MM.1S (cell line): ENCODE results near the gene KRT35.

Experiments used
- DNase-seq: peaks from one replicate; pipeline ENCODE4 v3.0.0-alpha.2; 2015
- H2AFZ ChIP-seq: fragments of 300-600 bp; sonication (generic); 2 replicates; pipeline ENCODE4 v1.6.0; 2016; ENCODE audit warnings: antibody characterized with exemption, low read length
- H3F3A ChIP-seq: fragments of 300-600 bp; sonication (generic); 2 replicates; pipeline ENCODE4 v1.6.1; 2016; ENCODE audit warnings: mild to moderate bottlenecking, antibody characterized with exemption, low read length, moderate library complexity, mixed read lengths; ENCODE audit not compliant: insufficient read depth
- H3K27ac ChIP-seq: fragments of 300-600 bp; sonication (generic); 2 replicates; pipeline ENCODE4 v1.5.1; 2016; ENCODE audit warnings: mild to moderate bottlenecking, low read length
- H3K27me3 ChIP-seq: fragments of 300-600 bp; sonication (generic); replicated peaks from 2 replicates; pipeline ENCODE4 v1.6.0; 2016; ENCODE audit warnings: low read length; ENCODE audit not compliant: insufficient read depth
- H3K36me3 ChIP-seq: fragments of 300-600 bp; sonication (generic); replicated peaks from 2 replicates; pipeline ENCODE4 v1.6.1; 2016; ENCODE audit warnings: mild to moderate bottlenecking, low read length, mixed read lengths; ENCODE audit not compliant: insufficient read depth
- H3K4me1 ChIP-seq: fragments of 300-600 bp; sonication (generic); 2 replicates; pipeline ENCODE4 v1.6.1; 2016; ENCODE audit warnings: low read length, mixed read lengths
- H3K4me2 ChIP-seq: fragments of 300-600 bp; sonication (generic); 2 replicates; pipeline ENCODE4 v1.6.0; 2016; ENCODE audit warnings: low read depth, low read length
- H3K4me3 ChIP-seq: fragments of 300-600 bp; sonication (generic); 2 replicates; pipeline ENCODE4 v1.5.1; 2016; ENCODE audit warnings: low read length, mixed read lengths
- H3K79me2 ChIP-seq: fragments of 300-600 bp; sonication (generic); 2 replicates; pipeline ENCODE4 v1.6.1; 2016; ENCODE audit warnings: mixed run types, low read length, mixed read lengths
- H3K9ac ChIP-seq: fragments of 300-600 bp; sonication (generic); 2 replicates; pipeline ENCODE4 v1.6.1; 2016; ENCODE audit warnings: low read length, mixed read lengths
- H3K9me2 ChIP-seq: fragments of 300-600 bp; sonication (generic); replicated peaks from 2 replicates; pipeline ENCODE4 v1.6.1; 2016; ENCODE audit warnings: mild to moderate bottlenecking, low read length, mixed read lengths; ENCODE audit not compliant: insufficient read depth
- H3K9me3 ChIP-seq: fragments of 300-600 bp; sonication (generic); replicated peaks from 2 replicates; pipeline ENCODE4 v1.6.1; 2016; ENCODE audit warnings: mild to moderate bottlenecking, low read length, mixed read lengths; ENCODE audit not compliant: insufficient read depth
- H4K20me1 ChIP-seq: fragments of 300-600 bp; sonication (generic); 2 replicates; pipeline ENCODE4 v1.6.1; 2016; ENCODE audit warnings: mild to moderate bottlenecking, low read length, moderate library complexity, mixed read lengths; ENCODE audit not compliant: insufficient read depth
- EZH2 ChIP-seq: fragments of 300-600 bp; sonication (generic); optimal IDR thresholded peaks from 2 replicates; pipeline ENCODE3; 2017; ENCODE audit warnings: low read depth, mild to moderate bottlenecking, antibody characterized with exemption, low read length, mixed read lengths
- EZH2phosphoT487 ChIP-seq: fragments of 300-600 bp; sonication (generic); IDR thresholded peaks from 2 replicates; pipeline ENCODE4 v1.6.1; 2018; ENCODE audit warnings: antibody characterized with exemption, low read length
- TF ChIP-seq, protein P1 (sequence below): fragments of 300-600 bp; sonication (generic); IDR thresholded peaks from 2 replicates; pipeline ENCODE4 v1.5.1; 2016; ENCODE audit warnings: antibody characterized with exemption, low read length, mixed read lengths

The KRT35 gene

GRCh38 chr17:41499714-41500113, 18.8 kb upstream of the KRT35 start:
- no peak overlapping the region for H3K4me3 ChIP-seq
- no peaks in the 10 kb centered on the region for H3K9me2 ChIP-seq
- no peaks in the 10 kb centered on the region for H3K79me2 ChIP-seq
- no peak overlapping the region for H3K27ac ChIP-seq
- no peak overlapping the region for H3K4me2 ChIP-seq
- H4K20me1 ChIP-seq = no peaks in the 10 kb centered on the region
- TF ChIP-seq EZH2phosphoT487 (no peak), EZH2 (no peak)
- TF ChIP-seq, protein P1, sequence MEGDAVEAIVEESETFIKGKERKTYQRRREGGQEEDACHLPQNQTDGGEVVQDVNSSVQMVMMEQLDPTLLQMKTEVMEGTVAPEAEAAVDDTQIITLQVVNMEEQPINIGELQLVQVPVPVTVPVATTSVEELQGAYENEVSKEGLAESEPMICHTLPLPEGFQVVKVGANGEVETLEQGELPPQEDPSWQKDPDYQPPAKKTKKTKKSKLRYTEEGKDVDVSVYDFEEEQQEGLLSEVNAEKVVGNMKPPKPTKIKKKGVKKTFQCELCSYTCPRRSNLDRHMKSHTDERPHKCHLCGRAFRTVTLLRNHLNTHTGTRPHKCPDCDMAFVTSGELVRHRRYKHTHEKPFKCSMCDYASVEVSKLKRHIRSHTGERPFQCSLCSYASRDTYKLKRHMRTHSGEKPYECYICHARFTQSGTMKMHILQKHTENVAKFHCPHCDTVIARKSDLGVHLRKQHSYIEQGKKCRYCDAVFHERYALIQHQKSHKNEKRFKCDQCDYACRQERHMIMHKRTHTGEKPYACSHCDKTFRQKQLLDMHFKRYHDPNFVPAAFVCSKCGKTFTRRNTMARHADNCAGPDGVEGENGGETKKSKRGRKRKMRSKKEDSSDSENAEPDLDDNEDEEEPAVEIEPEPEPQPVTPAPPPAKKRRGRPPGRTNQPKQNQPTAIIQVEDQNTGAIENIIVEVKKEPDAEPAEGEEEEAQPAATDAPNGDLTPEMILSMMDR = no peak
- no peak for DNase-seq
- no peaks in the 10 kb centered on the region for H3F3A ChIP-seq
- no peaks in the 10 kb centered on the region for H3K9me3 ChIP-seq
- no peak overlapping the region for H2AFZ ChIP-seq
- H3K36me3 ChIP-seq = no peaks in the 10 kb centered on the region
- no peaks in the 10 kb centered on the region; the same call in 1 of the 2 replicates for H3K27me3 ChIP-seq
- H3K9ac ChIP-seq = no peak overlapping the region
- no peaks in the 10 kb centered on the region for H3K4me1 ChIP-seq

GRCh38 chr17:41498276-41498675, 17.3 kb upstream of the KRT35 start:
- Histone ChIP-seq H3K27ac (no peak overlapping the region), H3K79me2 (no peaks in the 10 kb centered on the region), H2AFZ (no peak overlapping the region), H3K4me1 (no peaks in the 10 kb centered on the region), H3K27me3 (no peaks in the 10 kb centered on the region; the same call in 1 of the 2 replicates), H3K9me3 (no peaks in the 10 kb centered on the region), H3K9ac (no peak overlapping the region), H3K4me2 (no peak overlapping the region), H3K4me3 (no peak overlapping the region), H4K20me1 (no peaks in the 10 kb centered on the region), H3K9me2 (no peaks in the 10 kb centered on the region), H3K36me3 (no peaks in the 10 kb centered on the region), H3F3A (no peaks in the 10 kb centered on the region)
- TF ChIP-seq, protein P1 = no peak
- TF ChIP-seq EZH2 (no peak), EZH2phosphoT487 (no peak)
- no peak for DNase-seq

GRCh38 chr17:41496803-41497484, 16.0 kb upstream of the KRT35 start:
- Histone ChIP-seq H3K9ac (no peak overlapping the region), H3K79me2 (no peaks in the 10 kb centered on the region), H3K27ac (no peak overlapping the region), H3K9me2 (no peaks in the 10 kb centered on the region), H3K4me3 (no peak overlapping the region), H3K4me2 (peak overlapping the region; percentile 46; the same call in 1 of the 2 replicates), H3K9me3 (no peaks in the 10 kb centered on the region), H3F3A (no peaks in the 10 kb centered on the region), H3K4me1 (no peaks in the 10 kb centered on the region), H4K20me1 (no peaks in the 10 kb centered on the region), H3K27me3 (no peaks in the 10 kb centered on the region; the same call in 1 of the 2 replicates), H3K36me3 (no peaks in the 10 kb centered on the region), H2AFZ (peak overlapping the region; percentile 82)
- TF ChIP-seq, protein P1 = peak; percentile 78
- no peak for TF ChIP-seq EZH2
- DNase-seq = peak; percentile 61
